ENCODE measurements around the gene CRACR2A. TPM values are rescaled to one million over a fixed set of nuclear protein-coding genes. Genes with fewer than 3 reads are reported as not detected.

The CRACR2A gene
- total RNA-seq, 3 donors from 2014 or later = 5.3 to 17.3 (median 15.1) TPM

DNA sequence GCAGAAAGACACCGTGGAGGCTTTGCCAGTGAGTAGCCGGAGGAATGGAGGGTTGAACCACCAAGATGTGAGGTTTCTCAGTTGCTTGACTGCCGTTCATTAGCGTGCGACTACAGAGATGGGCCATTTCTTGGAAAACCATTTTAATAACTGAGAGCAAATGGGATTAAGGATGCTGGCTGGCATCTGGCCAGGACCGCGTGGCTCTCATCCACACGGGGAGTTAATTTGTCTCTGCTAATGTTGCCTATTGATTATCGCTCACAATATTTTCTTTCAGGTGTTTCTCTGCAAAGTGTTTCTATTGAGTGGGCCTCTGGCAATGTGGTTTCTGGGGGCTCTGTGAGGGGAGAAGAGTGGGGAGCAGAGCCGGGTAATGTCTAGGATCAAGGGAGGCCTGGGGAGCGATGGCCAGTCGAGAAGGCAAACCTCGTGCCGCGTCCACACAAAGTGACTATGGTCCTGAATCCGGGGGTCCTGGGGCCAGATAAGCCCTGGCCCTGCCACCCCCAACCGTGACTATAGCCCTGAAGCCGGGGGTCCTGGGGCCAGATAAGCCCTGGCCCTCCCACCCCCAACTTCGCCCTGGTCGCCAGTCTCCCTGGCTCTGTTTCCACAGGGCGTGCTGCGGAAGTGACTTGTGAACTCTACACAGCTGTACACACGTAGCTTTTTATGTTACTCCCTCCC is 151.3 kb downstream of the CRACR2A start:
- no peak for TF ChIP-seq POLR2A (IDR thresholded peaks at IDR 0.05)
- no peak for TF ChIP-seq POLR2AphosphoS5 (IDR thresholded peaks at IDR 0.05)
- TF ChIP-seq, protein P1, sequence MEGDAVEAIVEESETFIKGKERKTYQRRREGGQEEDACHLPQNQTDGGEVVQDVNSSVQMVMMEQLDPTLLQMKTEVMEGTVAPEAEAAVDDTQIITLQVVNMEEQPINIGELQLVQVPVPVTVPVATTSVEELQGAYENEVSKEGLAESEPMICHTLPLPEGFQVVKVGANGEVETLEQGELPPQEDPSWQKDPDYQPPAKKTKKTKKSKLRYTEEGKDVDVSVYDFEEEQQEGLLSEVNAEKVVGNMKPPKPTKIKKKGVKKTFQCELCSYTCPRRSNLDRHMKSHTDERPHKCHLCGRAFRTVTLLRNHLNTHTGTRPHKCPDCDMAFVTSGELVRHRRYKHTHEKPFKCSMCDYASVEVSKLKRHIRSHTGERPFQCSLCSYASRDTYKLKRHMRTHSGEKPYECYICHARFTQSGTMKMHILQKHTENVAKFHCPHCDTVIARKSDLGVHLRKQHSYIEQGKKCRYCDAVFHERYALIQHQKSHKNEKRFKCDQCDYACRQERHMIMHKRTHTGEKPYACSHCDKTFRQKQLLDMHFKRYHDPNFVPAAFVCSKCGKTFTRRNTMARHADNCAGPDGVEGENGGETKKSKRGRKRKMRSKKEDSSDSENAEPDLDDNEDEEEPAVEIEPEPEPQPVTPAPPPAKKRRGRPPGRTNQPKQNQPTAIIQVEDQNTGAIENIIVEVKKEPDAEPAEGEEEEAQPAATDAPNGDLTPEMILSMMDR (IDR thresholded peaks at IDR 0.05) = no peak
- Histone ChIP-seq H3K4me3 (no peak overlapping the region), H3K36me3 (no peaks in the 10 kb centered on the region), H3K27ac (no peak overlapping the region), H3K9me3 (no peaks in the 10 kb centered on the region), H3K4me1 (peaks cover 0 to 7% of the 10 kb centered on the region in 2 donors), H3K27me3 (peaks cover 0 to 10% of the 10 kb centered on the region in 2 donors)
- DNase-seq (ENCODE audit: low spot score in 2 of 2) = no peak
- intact Hi-C loops (cut with DNase I; ENCODE audit: low total_unique reads) = no loop called here

DNA sequence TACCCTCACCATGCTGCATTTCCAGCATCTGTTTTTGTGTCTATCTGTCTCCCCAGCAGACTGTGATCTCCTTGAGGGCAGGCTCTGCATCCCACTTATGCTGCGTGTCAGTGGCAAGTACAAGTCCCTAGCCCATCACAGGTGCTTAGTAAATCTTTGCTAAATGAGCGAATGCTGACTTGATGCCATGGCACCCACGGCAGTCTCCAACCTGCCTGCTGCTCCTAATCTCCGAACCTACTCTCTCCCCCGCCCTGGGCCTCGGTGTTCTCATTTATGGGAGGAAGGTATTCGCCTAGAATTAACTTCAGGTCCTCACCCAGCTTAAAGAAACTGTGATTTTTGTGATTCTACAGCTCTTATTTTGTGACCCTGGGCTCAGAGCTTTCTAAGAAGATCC is 152.0 kb downstream of the CRACR2A start:
- Histone ChIP-seq H3K36me3 (no peaks in the 10 kb centered on the region), H3K4me1 (peaks cover 0 to 7% of the 10 kb centered on the region in 2 donors), H3K27ac (no peak overlapping the region), H3K4me3 (no peak overlapping the region), H3K27me3 (peaks cover 0 to 10% of the 10 kb centered on the region in 2 donors), H3K9me3 (no peaks in the 10 kb centered on the region)
- DNase-seq (ENCODE audit: low spot score in 2 of 2) = no peak
- TF ChIP-seq, protein P1 (IDR thresholded peaks at IDR 0.05) = no peak
- TF ChIP-seq POLR2AphosphoS5 (IDR thresholded peaks at IDR 0.05) = no peak
- TF ChIP-seq POLR2A (IDR thresholded peaks at IDR 0.05) = no peak
- intact Hi-C loops (cut with DNase I; ENCODE audit: low total_unique reads) = no loop called here

DNA sequence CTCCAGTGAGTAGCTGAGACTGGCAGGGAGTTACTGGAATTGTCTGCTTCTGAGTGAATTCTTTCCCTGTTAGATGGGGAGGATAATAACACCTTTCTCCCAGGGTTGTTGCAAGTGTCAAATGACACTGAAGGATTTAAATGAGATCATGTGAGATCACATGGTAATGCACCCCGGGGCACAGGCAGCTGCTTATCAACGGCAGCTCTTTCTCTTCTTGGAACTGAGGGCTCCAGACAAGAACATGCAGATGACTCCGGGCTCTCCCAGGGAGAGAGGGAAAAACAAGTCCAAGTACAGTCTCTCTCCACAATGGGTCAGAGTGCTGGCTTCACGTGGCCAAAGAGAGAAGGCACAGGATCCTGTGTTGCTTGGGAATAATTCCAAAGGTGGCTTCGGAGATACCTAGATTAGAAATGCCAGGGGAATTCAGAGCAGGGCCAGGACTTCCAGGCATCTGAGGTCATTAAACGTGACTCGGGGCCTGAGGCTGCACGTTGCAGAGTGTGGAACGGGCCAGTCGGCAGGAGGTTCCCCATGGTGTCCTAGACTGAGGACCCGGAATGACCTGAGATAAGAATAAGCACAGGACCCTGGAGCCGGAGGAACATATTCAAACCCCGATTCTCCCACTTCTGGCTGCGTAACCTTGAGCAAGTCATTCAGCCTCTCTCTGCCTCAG is 152.7 kb downstream of the CRACR2A start:
- TF ChIP-seq POLR2AphosphoS5 (IDR thresholded peaks at IDR 0.05) (no peak), POLR2A (IDR thresholded peaks at IDR 0.05) (no peak)
- TF ChIP-seq, protein P1 (IDR thresholded peaks at IDR 0.05) = no peak
- Histone ChIP-seq H3K27me3 (peaks cover 0 to 10% of the 10 kb centered on the region in 2 donors), H3K4me3 (no peak overlapping the region), H3K9me3 (no peaks in the 10 kb centered on the region), H3K36me3 (no peaks in the 10 kb centered on the region), H3K27ac (no peak overlapping the region), H3K4me1 (peaks cover 0 to 7% of the 10 kb centered on the region in 2 donors)
- no peak for DNase-seq (ENCODE audit: low spot score in 2 of 2)
- intact Hi-C loops (cut with DNase I; ENCODE audit: low total_unique reads) = no loop called here

DNA sequence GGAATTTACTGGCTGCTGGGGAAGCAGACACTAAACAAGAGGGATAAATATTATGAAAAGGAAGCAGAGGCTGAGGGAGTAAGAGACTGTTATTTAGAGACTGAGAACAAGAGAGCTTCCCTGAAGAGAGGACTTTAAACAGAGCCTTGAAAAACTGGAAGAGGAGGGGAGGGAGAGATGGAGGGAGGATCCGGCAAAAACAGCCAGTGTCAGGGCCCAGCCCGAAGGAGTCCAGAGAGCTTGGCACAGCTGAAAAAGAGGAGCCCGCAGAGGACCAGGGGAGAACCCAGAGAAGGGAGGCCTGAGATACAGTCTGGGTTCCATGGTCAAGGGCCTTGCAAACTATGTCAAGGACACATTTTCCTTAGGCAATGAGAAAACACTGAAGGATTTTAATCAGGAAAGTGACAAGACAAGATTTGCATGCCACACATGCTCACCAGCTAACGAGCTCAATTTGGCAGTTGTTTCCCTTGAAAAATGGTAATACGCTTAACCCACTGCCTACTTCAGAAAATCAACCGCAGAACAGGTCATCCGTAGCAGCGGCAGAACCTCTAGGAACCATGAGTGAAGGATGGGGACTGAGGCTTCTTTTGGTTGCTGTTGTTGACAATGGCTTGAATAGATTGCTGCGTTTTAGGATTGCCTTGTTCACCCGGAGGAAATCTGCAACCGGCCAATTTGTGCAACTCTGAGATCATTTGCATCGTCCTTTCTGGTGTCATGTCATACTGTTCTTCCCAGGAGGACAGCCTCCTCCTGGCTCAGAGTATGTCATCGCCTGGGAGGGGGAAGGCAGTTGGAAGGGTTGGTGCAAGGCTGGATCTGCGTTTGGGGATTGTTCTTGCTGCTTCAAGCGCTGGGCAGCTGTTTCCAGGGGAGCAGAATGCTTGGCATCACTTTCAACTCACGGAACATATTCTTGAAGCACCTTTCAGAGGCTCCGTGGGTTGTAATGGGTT is 153.7 kb downstream of the CRACR2A start:
- no peaks in the 10 kb centered on the region for H3K36me3 ChIP-seq
- no peaks in the 10 kb centered on the region for H3K9me3 ChIP-seq
- H3K4me1 ChIP-seq = no peaks in the 10 kb centered on the region
- intact Hi-C loops (cut with DNase I; ENCODE audit: low total_unique reads) = no loop called here
- no peak for DNase-seq (ENCODE audit: low spot score in 2 of 2)
- no peak overlapping the region for H3K4me3 ChIP-seq
- TF ChIP-seq POLR2A (IDR thresholded peaks at IDR 0.05) = no peak
- TF ChIP-seq, protein P1 (IDR thresholded peaks at IDR 0.05) = no peak
- TF ChIP-seq POLR2AphosphoS5 (IDR thresholded peaks at IDR 0.05) = no peak
- H3K27ac ChIP-seq = no peak overlapping the region
- H3K27me3 ChIP-seq = peaks cover 0 to 10% of the 10 kb centered on the region in 2 donors
